NCI-H446 treated with DMSO at 0.1 percent for 48 hours (cell line): Measurements from ENCODE around the gene RABEPK.
"Not testable (repeated sequence)": the region's sequence is repeated elsewhere in the genome, so short reads cannot be mapped to it uniquely, and the experiment has no call there.

ENCODE experiments used
- DNase-seq: peaks from one replicate; lab custom pipeline; 2025; lab: John Stamatoyannopoulos, UW

RABEPK gene

DNA sequence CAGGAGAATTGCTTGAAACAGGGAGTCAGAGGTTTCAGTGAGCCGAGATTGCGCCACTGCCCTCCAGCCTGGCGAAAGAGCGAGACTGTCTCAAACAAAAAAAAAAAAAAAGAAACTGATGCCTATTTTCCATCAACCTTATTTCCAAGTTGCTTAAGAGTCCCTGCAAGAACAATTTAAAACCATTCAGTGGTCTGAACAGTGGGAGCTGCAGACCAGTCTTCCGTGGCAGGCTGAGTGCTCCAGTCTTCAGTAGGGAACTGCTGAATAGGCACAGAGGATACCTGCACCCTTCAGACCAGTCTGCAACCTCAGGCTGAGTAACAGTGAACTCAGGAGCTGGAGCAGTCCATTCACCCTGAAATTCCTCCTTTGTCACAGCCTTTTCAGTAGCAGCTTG, 5.9 kb upstream of the RABEPK start:
- not testable (repeated sequence) for DNase-seq

DNA sequence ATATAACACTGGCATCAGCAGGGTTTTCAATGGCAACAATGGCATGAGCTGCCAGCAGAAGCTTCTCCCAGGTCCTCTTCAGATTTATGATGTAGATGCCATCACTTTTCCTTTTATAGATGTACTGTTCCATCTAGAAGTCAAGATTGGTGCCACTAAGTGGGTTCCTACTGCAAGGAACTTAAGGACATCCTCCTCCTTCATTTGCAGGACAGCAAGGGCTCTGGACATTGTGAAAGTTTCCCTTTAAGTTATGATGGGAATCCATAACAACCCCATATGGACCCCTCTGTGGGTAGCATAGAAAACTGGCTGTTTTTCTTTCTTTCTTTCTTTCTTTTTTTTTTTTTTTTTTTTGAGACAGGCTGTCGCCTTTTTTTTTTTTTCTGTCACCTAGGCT, 4.8 kb upstream of the RABEPK start:
- not testable (repeated sequence) for DNase-seq

GRCh38 chr9:125202846-125203618, 2.7 kb downstream of the RABEPK start:
- DNase-seq = peak; percentile 76

GRCh38 chr9:125204477-125204876, 4.1 kb downstream of the RABEPK start:
- DNase-seq = no peak

- no peak for DNase-seq
Observed at GRCh38 chr9:125214186-125214585, 13.8 kb downstream of the RABEPK start.

DNA sequence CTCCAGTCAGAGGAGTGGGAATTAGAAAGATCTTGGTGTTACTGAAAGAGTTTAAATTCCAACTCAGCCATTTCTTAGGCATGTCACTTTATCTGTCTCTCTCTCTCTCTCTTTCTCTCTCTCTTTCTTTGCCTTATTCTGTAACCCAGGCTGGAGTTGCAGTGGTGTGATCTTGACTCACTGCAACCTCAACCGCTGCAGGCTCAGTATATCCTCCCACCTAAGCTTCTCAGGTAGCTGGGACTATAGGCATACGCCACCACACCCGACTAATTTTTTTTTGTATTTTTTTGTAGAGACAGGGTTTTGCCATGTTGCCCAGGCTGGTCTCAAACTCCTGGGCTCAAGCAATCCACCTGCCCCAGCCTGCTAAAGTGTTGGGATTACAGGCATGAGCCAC, 18.3 kb downstream of the RABEPK start:
- no peak for DNase-seq

GRCh38 chr9:125224858-125225257, 24.5 kb downstream of the RABEPK start:
- not testable (repeated sequence) for DNase-seq

DNA sequence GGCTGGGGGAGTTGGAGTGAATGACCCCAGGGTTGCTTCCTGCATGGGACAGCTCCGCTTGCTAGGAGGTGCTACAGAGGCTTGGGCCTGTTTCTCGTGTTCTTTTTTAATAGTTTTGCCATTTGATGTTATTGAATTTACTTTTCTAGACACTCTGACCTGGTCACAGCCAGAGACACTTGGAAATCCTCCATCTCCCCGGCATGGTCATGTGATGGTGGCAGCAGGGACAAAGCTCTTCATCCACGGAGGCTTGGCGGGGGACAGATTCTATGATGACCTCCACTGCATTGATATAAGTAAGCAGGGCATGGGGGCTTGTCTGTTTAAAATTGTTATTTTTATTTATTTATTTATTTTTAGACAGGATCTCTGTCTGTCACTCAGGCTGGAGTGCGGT, 27.4 kb downstream of the RABEPK start:
- DNase-seq = no peak

GRCh38 chr9:125233678-125234077, 33.3 kb downstream of the RABEPK start:
- no peak for DNase-seq

- not testable (repeated sequence) for DNase-seq
Observed at GRCh38 chr9:125234099-125234498, 33.8 kb downstream of the RABEPK start.

GRCh38 chr9:125235804-125236519, 35.6 kb downstream of the RABEPK start:
- DNase-seq = no peak

- DNase-seq = not testable (repeated sequence)
Observed at GRCh38 chr9:125236520-125237159, 36.3 kb downstream of the RABEPK start.

DNA sequence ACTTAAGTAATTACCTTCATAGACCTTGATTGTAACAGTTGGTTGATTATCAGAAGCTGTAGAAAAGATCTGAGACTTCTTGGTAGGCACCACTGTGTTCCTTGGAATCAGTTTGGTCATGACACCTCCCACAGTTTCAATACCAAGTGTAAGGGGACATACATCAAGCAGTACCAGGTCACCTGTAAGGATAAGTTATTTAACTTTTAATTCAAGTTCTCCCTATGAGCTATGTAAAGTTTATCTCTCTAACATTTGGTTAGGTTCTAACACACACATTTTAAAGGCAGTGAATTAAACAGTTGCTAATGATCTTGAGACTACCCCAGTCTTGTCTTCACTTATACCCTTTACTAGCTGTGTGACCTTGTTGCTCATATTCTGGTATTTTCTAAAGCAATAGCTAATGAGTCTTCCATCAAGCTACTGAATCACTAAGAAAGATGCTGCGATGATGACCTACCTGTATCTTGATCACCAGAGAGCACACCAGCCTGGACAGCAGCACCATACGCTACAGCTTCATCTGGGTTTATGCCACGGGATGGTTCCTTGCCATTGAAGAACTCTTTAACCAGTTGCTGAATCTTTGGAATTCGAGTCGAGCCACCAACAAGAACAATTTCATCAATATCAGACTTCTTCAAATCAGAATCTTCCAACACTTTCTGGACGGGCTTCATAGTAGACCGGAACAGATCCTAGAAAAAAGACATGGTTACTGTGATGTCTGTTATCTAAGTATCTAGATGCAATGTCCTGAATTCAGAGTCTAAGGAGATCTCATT, 38.0 kb downstream of the RABEPK start:
- DNase-seq = no peak

GRCh38 chr9:125238915-125239446, 38.6 kb downstream of the RABEPK start:
- DNase-seq = no peak

DNA sequence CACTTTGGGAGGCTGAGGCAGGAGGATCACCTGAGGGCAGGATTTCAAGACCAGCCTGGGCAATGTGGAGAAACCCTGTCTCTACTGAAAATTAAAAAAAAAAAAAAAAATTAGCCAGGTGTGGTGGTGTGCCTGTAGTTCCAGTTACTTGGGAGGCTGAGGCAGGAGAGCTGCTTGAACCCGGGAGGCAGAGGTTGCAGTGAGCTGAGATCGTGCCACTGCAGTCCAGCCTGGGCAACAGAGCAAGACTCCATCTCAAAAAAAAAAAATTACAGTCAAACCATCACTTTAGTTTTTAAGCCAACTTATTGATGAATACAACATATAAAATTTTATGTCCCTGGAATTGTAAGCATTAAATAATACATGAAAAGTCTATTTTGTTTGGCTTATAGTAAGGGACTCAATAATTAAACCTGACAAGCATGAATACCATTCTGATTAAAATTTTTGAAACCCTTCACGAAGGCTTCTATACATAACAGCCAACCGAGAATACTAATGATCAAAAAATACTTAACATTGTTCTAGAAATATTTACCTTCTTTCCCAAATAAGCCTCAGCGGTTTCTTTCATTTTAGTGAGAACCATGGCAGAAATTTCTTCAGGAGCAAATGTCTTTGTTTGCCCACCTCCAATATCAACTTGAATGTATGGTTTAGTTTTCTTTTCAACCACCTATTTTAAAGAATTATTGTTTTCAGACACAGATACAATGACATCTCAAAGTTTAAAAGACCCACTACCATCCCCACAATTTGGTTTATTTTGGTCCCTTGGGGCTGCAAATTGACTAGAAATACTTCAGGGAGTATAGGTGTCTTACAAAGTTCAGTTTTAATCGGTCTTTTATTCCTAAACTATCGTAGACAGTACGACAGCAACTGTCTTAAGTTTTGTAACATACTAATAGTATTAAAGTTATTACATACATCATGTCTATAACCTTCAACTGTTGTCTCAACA, 39.6 kb downstream of the RABEPK start:
- DNase-seq = no peak

GRCh38 chr9:125240649-125240999, 40.3 kb downstream of the RABEPK start:
- no peak for DNase-seq

- peak; percentile 97 for DNase-seq
Observed at GRCh38 chr9:125241000-125241862, 40.9 kb downstream of the RABEPK start, which contains the start of gene HSPA5. Gene HSPA5 (minus strand): TSS chr9:125241343. CDS start chr9:125241126, 217 bp downstream.

DNA sequence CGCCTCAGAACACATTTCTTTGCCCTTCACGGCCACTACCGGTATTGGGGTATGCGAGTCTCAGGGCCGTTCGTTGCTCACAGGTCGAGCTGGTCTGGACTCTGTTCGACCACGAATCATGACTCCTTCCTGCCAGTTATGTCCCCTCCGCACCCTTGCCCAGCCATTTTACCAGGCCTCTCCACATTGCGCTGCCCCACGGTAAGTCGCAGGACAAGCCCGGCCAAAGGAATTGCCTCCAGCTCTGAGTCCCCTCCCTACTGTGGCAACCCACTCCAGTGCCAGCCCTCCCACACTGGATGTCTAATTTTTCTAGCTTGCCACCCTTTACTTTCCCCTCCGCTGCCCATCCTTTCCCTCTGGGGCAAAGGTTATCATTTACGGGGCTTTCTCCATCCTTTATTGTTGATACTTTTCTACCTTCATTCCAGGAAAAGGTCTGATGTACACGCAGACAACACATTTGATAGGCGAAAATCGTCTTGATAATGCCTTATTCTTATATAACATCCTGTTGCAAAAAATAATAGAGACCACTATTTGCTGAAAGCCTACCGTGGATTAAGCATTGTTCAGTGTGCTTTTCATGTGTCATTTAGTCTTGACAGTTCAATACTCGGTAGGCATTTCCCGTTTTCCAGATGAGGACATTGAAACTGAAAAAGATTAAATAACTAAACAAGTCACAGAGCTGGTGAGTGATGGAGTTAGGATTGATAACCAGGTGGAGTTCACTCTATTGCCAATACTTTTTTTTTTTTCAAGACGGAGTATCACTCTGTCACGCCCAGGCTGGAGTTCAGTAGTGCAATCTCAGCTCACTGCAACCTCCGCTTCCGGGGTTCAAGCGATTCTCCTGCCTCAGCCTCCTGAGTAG, 41.8 kb downstream of the RABEPK start:
- DNase-seq = no peak
